Neural cell (in vitro differentiated cells): ENCODE data around the gene CDH4. TPM values are rescaled to one million over a fixed set of nuclear protein-coding genes. Genes with fewer than 3 reads are reported as not detected.

Experiments used
- H2AFZ ChIP-seq: fragments of 200-600, 300-800 bp; sonication (generic), shearing (Covaris generic); 2 replicates; pipeline ENCODE4 v1.6.0; 2014; ENCODE audit warnings: low read depth, mild to moderate bottlenecking, antibody characterized with exemption, low read length, moderate library complexity
- H3F3A ChIP-seq: fragments of 200-600 bp; shearing (Covaris generic); 2 replicates; pipeline ENCODE4 v1.6.1; 2016; ENCODE audit warnings: mild to moderate bottlenecking, moderate library complexity, mixed read lengths, antibody characterized with exemption, low read length; ENCODE audit not compliant: insufficient read depth, poor library complexity, severe bottlenecking
- H3K27ac ChIP-seq: fragments of 200-600, 300-800 bp; sonication (generic), shearing (Covaris generic); 2 replicates; pipeline ENCODE4 v1.5.1; 2014; ENCODE audit warnings: mild to moderate bottlenecking, low read length, moderate library complexity
- H3K27me3 ChIP-seq: fragments of 300-800, 200-600 bp; sonication (generic), shearing (Covaris generic); 2 replicates; pipeline ENCODE4 v1.6.0; 2014; ENCODE audit warnings: mild to moderate bottlenecking, low read depth, low read length, moderate library complexity; ENCODE audit not compliant: insufficient read depth
- H3K36me3 ChIP-seq: fragments of 300-800, 200-600 bp; sonication (generic), shearing (Covaris generic); 2 replicates; pipeline ENCODE4 v1.5.1; 2014; ENCODE audit warnings: mild to moderate bottlenecking, antibody characterized with exemption, low read length, moderate library complexity; ENCODE audit not compliant: insufficient read depth
- H3K4me2 ChIP-seq: fragments of 300-800, 200-600 bp; sonication (generic), shearing (Covaris generic); 2 replicates; pipeline ENCODE4 v1.6.0; 2014; ENCODE audit warnings: mild to moderate bottlenecking, low read length
- H3K4me3 ChIP-seq: fragments of 300-800, 200-600 bp; sonication (generic), shearing (Covaris generic); 2 replicates; pipeline ENCODE4 v1.5.1; 2014; ENCODE audit warnings: mild to moderate bottlenecking, low read length, moderate library complexity
- H3K79me2 ChIP-seq: fragments of 200-600 bp; shearing (Covaris generic); replicated peaks from 2 replicates; pipeline ENCODE4 v1.6.0; 2014; ENCODE audit warnings: mild to moderate bottlenecking, low read length, moderate library complexity; ENCODE audit not compliant: insufficient read depth
- H3K9ac ChIP-seq: fragments of 300-800, 200-600 bp; sonication (generic), shearing (Covaris generic); 2 replicates; pipeline ENCODE4 v1.6.1; 2016; ENCODE audit warnings: mild to moderate bottlenecking, low read length, mixed read lengths
- H3K9me2 ChIP-seq: fragments of 200-600 bp; shearing (Covaris generic); 2 replicates; pipeline ENCODE4 v1.6.1; 2016; ENCODE audit warnings: mild to moderate bottlenecking, low read length, mixed read lengths; ENCODE audit not compliant: insufficient read depth
- H3K9me3 ChIP-seq: fragments of 200-600, 300-800 bp; sonication (generic), shearing (Covaris generic); 2 replicates; pipeline ENCODE4 v1.6.1; 2016; ENCODE audit warnings: mild to moderate bottlenecking, mixed run types, low read length, moderate library complexity, mixed read lengths
- H4K20me1 ChIP-seq: fragments of 200-600 bp; shearing (Covaris generic); 2 replicates; pipeline ENCODE4 v1.6.1; 2016; ENCODE audit warnings: mild to moderate bottlenecking, mixed run types; ENCODE audit not compliant: insufficient read depth
- CTCF ChIP-seq: fragments of 450-650 bp; IDR thresholded peaks from 2 replicates; pipeline ENCODE4 v1.5.1; 2014; ENCODE audit warnings: antibody characterized with exemption, mild to moderate bottlenecking, moderate library complexity; ENCODE audit not compliant: poor library complexity, severe bottlenecking
- EP300 ChIP-seq: fragments of 450-650 bp; conservative IDR thresholded peaks from 2 replicates; pipeline ENCODE4 v1.6.1; 2014; ENCODE audit warnings: antibody characterized with exemption, mild to moderate bottlenecking, moderate library complexity; ENCODE audit not compliant: poor library complexity, severe bottlenecking
- EZH2 ChIP-seq: fragments of 200-600, 300-800 bp; shearing (Covaris generic), sonication (generic); IDR thresholded peaks from 2 replicates; pipeline ENCODE4 v1.6.1; 2014; ENCODE audit warnings: antibody characterized with exemption, low read length, borderline replicate concordance, mild to moderate bottlenecking; ENCODE audit not compliant: insufficient read depth, poor library complexity, severe bottlenecking
- MXI1 ChIP-seq: fragments of 450-650 bp; conservative IDR thresholded peaks from 2 replicates; pipeline ENCODE4 v1.6.1; 2014; ENCODE audit warnings: antibody characterized with exemption, mild to moderate bottlenecking; ENCODE audit not compliant: poor library complexity, severe bottlenecking
- POLR2AphosphoS5 ChIP-seq: IDR thresholded peaks from 2 replicates; pipeline ENCODE4 v1.6.1; 2012
- RAD21 ChIP-seq: fragments of 450-650 bp; conservative IDR thresholded peaks from 2 replicates; pipeline ENCODE4 v1.6.1; 2014; ENCODE audit warnings: antibody characterized with exemption, mild to moderate bottlenecking, moderate library complexity
- REST ChIP-seq: IDR thresholded peaks from 2 replicates; pipeline ENCODE4 v1.6.1; 2012; ENCODE audit warnings: borderline replicate concordance
- SMC3 ChIP-seq: fragments of 450-650 bp; conservative IDR thresholded peaks from 2 replicates; pipeline ENCODE4 v1.6.1; 2014; ENCODE audit warnings: antibody characterized with exemption, mild to moderate bottlenecking, moderate library complexity; ENCODE audit not compliant: poor library complexity
- TAF1 ChIP-seq: IDR thresholded peaks from 2 replicates; pipeline ENCODE4 v1.6.1; 2012; ENCODE audit warnings: low read depth
- polyA plus RNA-seq: library from polyadenylated mRNA; depleted of rRNA; stranded (reverse); fragments of >200 nt; gene quantifications from 2 replicates; pipeline ENCODE4 v1.2.3, GENCODE V29; 2014

Gene CDH4
- polyA plus RNA-seq, 1 donor from 2014 or later = 24.6 TPM

- no peaks in the 10 kb centered on the region for H3K79me2 ChIP-seq
- no peak overlapping the region for H2AFZ ChIP-seq
- H3K4me2 ChIP-seq = no peak overlapping the region
- H3K4me3 ChIP-seq = no peak overlapping the region
- TF ChIP-seq CTCF (no peak), REST (no peak), EP300 (no peak), POLR2AphosphoS5 (no peak), EZH2 (no peak), TAF1 (no peak), SMC3 (no peak), RAD21 (no peak), MXI1 (no peak)
- H3K36me3 ChIP-seq = no peaks in the 10 kb centered on the region
- H3F3A ChIP-seq = no peaks in the 10 kb centered on the region
- no peaks in the 10 kb centered on the region for H4K20me1 ChIP-seq
- no peaks in the 10 kb centered on the region for H3K27me3 ChIP-seq
- H3K9me2 ChIP-seq = no peaks in the 10 kb centered on the region
- no peak overlapping the region for H3K27ac ChIP-seq
- no peak overlapping the region for H3K9ac ChIP-seq
- no peaks in the 10 kb centered on the region for H3K9me3 ChIP-seq
Measured at GRCh38 chr20:61533231-61533631, 281.2 kb downstream of the CDH4 start.

GRCh38 chr20:61534346-61534745 is 282.3 kb downstream of the CDH4 start:
- no peak overlapping the region for H3K4me2 ChIP-seq
- H4K20me1 ChIP-seq = no peaks in the 10 kb centered on the region
- no peaks in the 10 kb centered on the region for H3K36me3 ChIP-seq
- H3K9me2 ChIP-seq = no peaks in the 10 kb centered on the region
- no peaks in the 10 kb centered on the region for H3F3A ChIP-seq
- H3K27ac ChIP-seq = no peak overlapping the region
- H3K9ac ChIP-seq = no peak overlapping the region
- TF ChIP-seq EP300 = no peak
- TF ChIP-seq POLR2AphosphoS5 = no peak
- no peak for TF ChIP-seq CTCF
- TF ChIP-seq REST = no peak
- TF ChIP-seq TAF1 = no peak
- TF ChIP-seq MXI1 = no peak
- no peak for TF ChIP-seq RAD21
- TF ChIP-seq SMC3 = no peak
- TF ChIP-seq EZH2 = no peak
- no peaks in the 10 kb centered on the region for H3K79me2 ChIP-seq
- no peaks in the 10 kb centered on the region for H3K9me3 ChIP-seq
- H3K27me3 ChIP-seq = no peaks in the 10 kb centered on the region
- no peak overlapping the region for H2AFZ ChIP-seq
- no peak overlapping the region for H3K4me3 ChIP-seq
